ENCODE measurements around the gene NCOA4.

- TF ChIP-seq, protein P1, sequence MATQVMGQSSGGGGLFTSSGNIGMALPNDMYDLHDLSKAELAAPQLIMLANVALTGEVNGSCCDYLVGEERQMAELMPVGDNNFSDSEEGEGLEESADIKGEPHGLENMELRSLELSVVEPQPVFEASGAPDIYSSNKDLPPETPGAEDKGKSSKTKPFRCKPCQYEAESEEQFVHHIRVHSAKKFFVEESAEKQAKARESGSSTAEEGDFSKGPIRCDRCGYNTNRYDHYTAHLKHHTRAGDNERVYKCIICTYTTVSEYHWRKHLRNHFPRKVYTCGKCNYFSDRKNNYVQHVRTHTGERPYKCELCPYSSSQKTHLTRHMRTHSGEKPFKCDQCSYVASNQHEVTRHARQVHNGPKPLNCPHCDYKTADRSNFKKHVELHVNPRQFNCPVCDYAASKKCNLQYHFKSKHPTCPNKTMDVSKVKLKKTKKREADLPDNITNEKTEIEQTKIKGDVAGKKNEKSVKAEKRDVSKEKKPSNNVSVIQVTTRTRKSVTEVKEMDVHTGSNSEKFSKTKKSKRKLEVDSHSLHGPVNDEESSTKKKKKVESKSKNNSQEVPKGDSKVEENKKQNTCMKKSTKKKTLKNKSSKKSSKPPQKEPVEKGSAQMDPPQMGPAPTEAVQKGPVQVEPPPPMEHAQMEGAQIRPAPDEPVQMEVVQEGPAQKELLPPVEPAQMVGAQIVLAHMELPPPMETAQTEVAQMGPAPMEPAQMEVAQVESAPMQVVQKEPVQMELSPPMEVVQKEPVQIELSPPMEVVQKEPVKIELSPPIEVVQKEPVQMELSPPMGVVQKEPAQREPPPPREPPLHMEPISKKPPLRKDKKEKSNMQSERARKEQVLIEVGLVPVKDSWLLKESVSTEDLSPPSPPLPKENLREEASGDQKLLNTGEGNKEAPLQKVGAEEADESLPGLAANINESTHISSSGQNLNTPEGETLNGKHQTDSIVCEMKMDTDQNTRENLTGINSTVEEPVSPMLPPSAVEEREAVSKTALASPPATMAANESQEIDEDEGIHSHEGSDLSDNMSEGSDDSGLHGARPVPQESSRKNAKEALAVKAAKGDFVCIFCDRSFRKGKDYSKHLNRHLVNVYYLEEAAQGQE (IDR thresholded peaks at IDR 0.05; ENCODE audit: insufficient read depth in 1 of 2, low read depth in 2 of 2, low read length in 2 of 2), result no peak
- TF ChIP-seq SIN3A (IDR thresholded peaks at IDR 0.05; ENCODE audit: borderline replicate concordance, insufficient read depth, low read length) (no peak), TAF1 (IDR thresholded peaks at IDR 0.05; ENCODE audit: borderline replicate concordance, insufficient read depth, low read length) (no peak), POLR2AphosphoS5 (IDR thresholded peaks at IDR 0.05; ENCODE audit: low read depth, low read length) (no peak), FOXP2 (optimal IDR thresholded peaks at IDR 0.05; ENCODE audit: borderline replicate concordance, extremely low read depth, extremely low read length, insufficient read depth) (no peak)
Measured at GRCh38 chr10:46035923-46036849, 5.8 kb upstream of the NCOA4 start.
